A673 (cell line): ENCODE results near the gene TWF2. TPM values are rescaled to one million over a fixed set of nuclear protein-coding genes. Genes with fewer than 3 reads are reported as not detected.

Experiments used
- BruUV-seq: library from RNA; stranded (reverse); fragments of 400-500 nt; replicated peaks from 2 replicates; lab custom pipeline; 2021; lab: Mats Ljungman, UMichigan
- CTCF ChIA-PET: fragments of 300-600 bp; sonication (Branson Sonifier 250); formaldehyde crosslinking; loops from one replicate; lab custom pipeline; 2022; ENCODE audit warnings: antibody characterized with exemption; lab: Charles Lee
- POLR2A ChIA-PET: fragments of 300-600 bp; sonication (Branson Sonifier 250); formaldehyde crosslinking; loops from one replicate; lab custom pipeline; 2022; ENCODE audit warnings: antibody characterized with exemption; ENCODE audit not compliant: low non-redundant PET; lab: Charles Lee
- DNase-seq: peaks from one replicate; pipeline ENCODE4 v3.0.0-alpha.2; 2015; ENCODE audit warnings: low spot score
- H3K27ac ChIP-seq: fragments of 200-600 bp; sonication (generic); 2 replicates; pipeline ENCODE4 v1.5.1; 2016; ENCODE audit warnings: mixed run types, low read depth, mild to moderate bottlenecking, mixed read lengths, antibody characterized with exemption, low read length; ENCODE audit not compliant: poor library complexity, severe bottlenecking
- H3K27me3 ChIP-seq: fragments of 200-600 bp; sonication (generic); replicated peaks from 2 replicates; pipeline ENCODE4 v1.6.1; 2017; ENCODE audit warnings: mixed run types, low read depth, mild to moderate bottlenecking, mixed read lengths, antibody characterized with exemption, low read length; ENCODE audit not compliant: insufficient read depth, poor library complexity
- H3K36me3 ChIP-seq: fragments of 200-600 bp; sonication (generic); 2 replicates; pipeline ENCODE4 v1.6.1; 2016; ENCODE audit warnings: mixed run types, mild to moderate bottlenecking, mixed read lengths, antibody characterized with exemption, low read length; ENCODE audit not compliant: insufficient read depth, poor library complexity, severe bottlenecking
- H3K4me1 ChIP-seq: fragments of 200-600 bp; sonication (generic); 2 replicates; pipeline ENCODE4 v1.6.1; 2017; ENCODE audit warnings: mixed run types, mild to moderate bottlenecking, mixed read lengths, antibody characterized with exemption, low read length; ENCODE audit not compliant: insufficient read depth, poor library complexity, severe bottlenecking
- H3K4me3 ChIP-seq: fragments of 200-600 bp; sonication (generic); 2 replicates; pipeline ENCODE4 v1.5.1; 2016; ENCODE audit warnings: low read depth, mixed run types, mild to moderate bottlenecking, mixed read lengths, low read length; ENCODE audit not compliant: poor library complexity, severe bottlenecking
- H3K9me3 ChIP-seq: fragments of 200-600 bp; sonication (generic); 2 replicates; pipeline ENCODE4 v1.6.1; 2016; ENCODE audit warnings: mixed run types, low read depth, mild to moderate bottlenecking, mixed read lengths, antibody characterized with exemption, low read length; ENCODE audit not compliant: poor library complexity, severe bottlenecking
- EZH2 ChIP-seq: fragments of 200-600 bp; sonication (generic); IDR thresholded peaks from 2 replicates; pipeline ENCODE4 v1.6.1; 2017; ENCODE audit warnings: borderline replicate concordance, low read depth, mild to moderate bottlenecking, mixed read lengths, antibody characterized with exemption, low read length; ENCODE audit not compliant: poor library complexity, severe bottlenecking
- intact Hi-C: fragments of 100-400 bp; cut with micrococcal nuclease; formaldehyde crosslinking; loops from one replicate; pipeline ENCODE4 v1.10.0; 2022; ENCODE audit not compliant: unreplicated experiment
- total RNA-seq: library from RNA; stranded (reverse); gene quantifications from 2 replicates; pipeline ENCODE4 v1.2.3, GENCODE V29; 2021
- TF ChIP-seq, protein P1 (sequence below): fragments of 300-800, 200-600 bp; sonication (generic); conservative IDR thresholded peaks from 2 replicates; pipeline ENCODE4 v1.5.1; 2017; ENCODE audit warnings: low read depth, mild to moderate bottlenecking, antibody characterized with exemption, low read length, moderate library complexity, mixed read lengths

The TWF2 gene
- total RNA-seq, 1 experiment from 2014 or later, result 18.3 TPM

DNA sequence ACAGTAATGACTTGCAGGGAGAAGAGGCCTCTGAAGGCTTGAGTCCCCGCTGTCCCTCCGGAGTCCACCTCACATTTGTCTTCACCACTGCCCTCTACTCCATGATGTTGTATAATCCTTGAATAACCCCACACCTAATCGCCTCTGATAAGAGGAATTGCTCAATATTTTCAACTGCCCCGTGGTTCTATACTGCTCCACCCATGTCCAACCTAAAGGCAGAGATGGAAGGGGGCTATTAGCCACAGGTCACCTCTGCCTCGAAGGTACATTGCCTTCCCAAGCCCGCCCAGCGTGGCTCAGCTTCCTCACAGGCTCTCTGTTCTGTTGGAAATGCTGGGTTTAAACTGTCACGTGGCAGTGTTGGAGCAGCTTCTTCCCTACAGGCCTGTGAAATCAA lies 26.0 kb downstream of the TWF2 start:
- no TSS peak for BruUV-seq
- ChIA-PET CTCF (no interaction called here), POLR2A (no interaction called here)
- Histone ChIP-seq H3K27me3 (no peaks in the 10 kb centered on the region), H3K27ac (no peak overlapping the region), H3K36me3 (peaks cover 28% of the 10 kb centered on the region), H3K4me3 (no peak overlapping the region), H3K9me3 (no peaks in the 10 kb centered on the region), H3K4me1 (no peaks in the 10 kb centered on the region)
- intact Hi-C loops, result no loop called here
- no peak for TF ChIP-seq EZH2
- TF ChIP-seq, protein P1, sequence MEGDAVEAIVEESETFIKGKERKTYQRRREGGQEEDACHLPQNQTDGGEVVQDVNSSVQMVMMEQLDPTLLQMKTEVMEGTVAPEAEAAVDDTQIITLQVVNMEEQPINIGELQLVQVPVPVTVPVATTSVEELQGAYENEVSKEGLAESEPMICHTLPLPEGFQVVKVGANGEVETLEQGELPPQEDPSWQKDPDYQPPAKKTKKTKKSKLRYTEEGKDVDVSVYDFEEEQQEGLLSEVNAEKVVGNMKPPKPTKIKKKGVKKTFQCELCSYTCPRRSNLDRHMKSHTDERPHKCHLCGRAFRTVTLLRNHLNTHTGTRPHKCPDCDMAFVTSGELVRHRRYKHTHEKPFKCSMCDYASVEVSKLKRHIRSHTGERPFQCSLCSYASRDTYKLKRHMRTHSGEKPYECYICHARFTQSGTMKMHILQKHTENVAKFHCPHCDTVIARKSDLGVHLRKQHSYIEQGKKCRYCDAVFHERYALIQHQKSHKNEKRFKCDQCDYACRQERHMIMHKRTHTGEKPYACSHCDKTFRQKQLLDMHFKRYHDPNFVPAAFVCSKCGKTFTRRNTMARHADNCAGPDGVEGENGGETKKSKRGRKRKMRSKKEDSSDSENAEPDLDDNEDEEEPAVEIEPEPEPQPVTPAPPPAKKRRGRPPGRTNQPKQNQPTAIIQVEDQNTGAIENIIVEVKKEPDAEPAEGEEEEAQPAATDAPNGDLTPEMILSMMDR, result no peak
- no peak for DNase-seq

DNA sequence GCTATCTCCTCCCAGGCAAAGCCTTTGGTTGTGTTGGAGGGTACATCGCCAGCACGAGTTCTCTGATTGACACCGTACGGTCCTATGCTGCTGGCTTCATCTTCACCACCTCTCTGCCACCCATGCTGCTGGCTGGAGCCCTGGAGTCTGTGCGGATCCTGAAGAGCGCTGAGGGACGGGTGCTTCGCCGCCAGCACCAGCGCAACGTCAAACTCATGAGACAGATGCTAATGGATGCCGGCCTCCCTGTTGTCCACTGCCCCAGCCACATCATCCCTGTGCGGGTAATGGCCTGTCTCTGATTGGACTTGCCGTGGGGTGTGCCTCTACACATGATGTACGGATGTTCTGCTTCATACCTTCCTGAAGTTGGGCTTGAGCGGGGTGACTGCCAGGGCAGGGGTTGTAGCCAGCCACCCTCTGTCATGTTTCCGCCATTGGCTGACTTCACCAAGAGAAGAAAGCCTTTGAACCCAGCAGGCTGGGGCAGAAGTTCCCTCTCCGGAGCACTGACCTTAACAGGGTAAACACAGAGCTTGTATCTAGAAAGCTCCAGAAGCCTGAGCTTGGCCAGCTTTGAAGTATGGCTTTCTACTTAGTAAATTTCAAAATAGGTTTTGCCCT lies 27.6 kb downstream of the TWF2 start:
- no peak overlapping the region for H3K27ac ChIP-seq
- intact Hi-C loops, result no loop called here
- BruUV-seq, result no TSS peak
- ChIA-PET CTCF (interaction anchor here (1.0 kb wide), 1 partner anchor 9 kb away, joined by 6 read pairs; no protein-coding TSS in a partner anchor), POLR2A (no interaction called here)
- no peak for DNase-seq
- H3K27me3 ChIP-seq, result no peaks in the 10 kb centered on the region
- H3K4me1 ChIP-seq, result no peaks in the 10 kb centered on the region
- no peak for TF ChIP-seq EZH2
- TF ChIP-seq, protein P1, result no peak
- peaks cover 39% of the 10 kb centered on the region for H3K36me3 ChIP-seq
- H3K4me3 ChIP-seq, result no peak overlapping the region
- no peaks in the 10 kb centered on the region for H3K9me3 ChIP-seq

DNA sequence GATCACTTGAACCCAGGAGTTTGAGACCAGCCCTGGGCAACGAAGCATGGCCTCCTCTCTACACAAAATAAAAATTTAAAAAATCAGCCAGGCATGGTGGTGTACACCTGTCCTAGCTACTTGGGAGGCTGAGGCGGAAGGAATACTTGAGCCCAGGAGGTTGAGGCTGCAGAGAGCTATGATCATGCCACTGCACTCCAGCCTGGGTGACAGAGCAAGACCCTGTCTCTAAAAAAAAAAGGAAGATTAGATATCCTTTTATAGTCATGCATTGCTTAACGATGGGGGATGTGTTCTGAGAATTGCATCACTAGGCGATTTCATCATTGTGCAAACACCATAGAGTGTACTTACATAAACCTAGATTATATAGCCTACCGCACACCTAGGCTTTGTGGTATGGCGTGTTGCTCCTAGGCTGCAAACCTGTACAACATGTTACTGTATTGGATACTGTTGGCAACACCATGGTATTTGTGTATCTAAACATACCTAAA lies 28.4 kb downstream of the TWF2 start:
- H3K27ac ChIP-seq, result no peak overlapping the region
- H3K36me3 ChIP-seq, result peaks cover 45% of the 10 kb centered on the region
- POLR2A ChIA-PET, result interaction anchor here (0.6 kb wide), 1 partner anchor 9 kb away, joined by 3 read pairs; no protein-coding TSS in a partner anchor
- H3K27me3 ChIP-seq, result no peaks in the 10 kb centered on the region
- intact Hi-C loops, result no loop called here
- DNase-seq, result no peak
- no peak for TF ChIP-seq EZH2
- TF ChIP-seq, protein P1, result no peak
- no peaks in the 10 kb centered on the region for H3K9me3 ChIP-seq
- CTCF ChIA-PET, result no interaction called here
- H3K4me3 ChIP-seq, result no peak overlapping the region
- BruUV-seq, result no TSS peak
- H3K4me1 ChIP-seq, result no peaks in the 10 kb centered on the region
